Measurements from ENCODE around the gene PPP3R1.
A peak's percentile ranks its signal among the peaks of the same experiment; 100 is the strongest.

PPP3R1 gene, protein sequence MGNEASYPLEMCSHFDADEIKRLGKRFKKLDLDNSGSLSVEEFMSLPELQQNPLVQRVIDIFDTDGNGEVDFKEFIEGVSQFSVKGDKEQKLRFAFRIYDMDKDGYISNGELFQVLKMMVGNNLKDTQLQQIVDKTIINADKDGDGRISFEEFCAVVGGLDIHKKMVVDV

DNA sequence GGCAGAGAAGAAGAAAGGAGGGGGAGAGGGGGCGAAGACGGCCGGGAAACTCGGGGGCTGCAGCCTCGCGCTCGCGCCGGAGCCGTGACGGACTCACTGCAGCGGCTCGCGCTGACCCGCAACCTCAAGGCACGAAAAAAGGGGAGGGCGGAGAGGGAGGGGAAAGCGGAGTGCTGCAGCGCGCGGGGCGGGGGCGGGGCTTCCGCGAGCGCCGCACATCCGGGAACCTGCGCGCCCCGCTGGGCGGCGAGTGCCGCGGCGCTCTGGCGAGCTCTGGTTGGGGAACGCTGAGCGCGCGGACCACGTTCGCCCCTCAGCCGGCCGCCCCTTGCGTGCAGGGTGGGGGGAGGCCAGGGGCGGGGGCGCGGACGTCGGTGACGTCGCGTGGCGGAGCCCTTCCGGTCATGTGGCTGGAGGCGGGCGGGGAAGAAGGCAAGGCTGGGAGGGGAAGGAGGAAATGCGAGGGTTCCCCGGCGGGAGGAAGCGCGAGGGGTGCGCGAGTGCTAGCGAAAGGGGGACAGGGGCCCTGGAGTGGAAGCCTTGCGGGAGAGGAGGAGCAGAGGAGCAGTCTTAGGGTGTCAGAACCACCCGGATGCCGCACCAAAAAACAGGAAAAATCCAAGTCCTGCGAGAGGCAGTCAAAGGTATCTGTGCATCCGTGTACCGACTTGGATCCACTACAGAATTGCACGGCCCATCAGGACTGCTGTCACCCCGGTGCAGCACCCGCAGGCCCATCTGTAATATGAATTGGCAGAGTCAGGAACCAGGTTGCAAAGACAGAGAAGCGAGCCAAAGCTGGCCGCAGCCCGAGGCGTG lies at the start of gene PPP3R1:
TSS of gene PPP3R1 (minus strand) at position 133 of the 819 bp plus-strand sequence. CDS start 405 bp downstream, outside the sequence.
- Histone ChIP-seq H4K20me1 (ENCODE audit: low read depth, low read length) (peaks cover 32% of the 10 kb centered on the region), H3K36me3 (ENCODE audit: low read length) (no peaks in the 10 kb centered on the region), H3K27me3 (ENCODE audit: low read length) (no peaks in the 10 kb centered on the region), H3K4me2 (ENCODE audit: low read depth, low read length, poor library complexity, severe bottlenecking) (peak within 1 kb of the TSS; percentile 98), H2AFZ (ENCODE audit: low read depth, low read length, severe bottlenecking) (peak within 1 kb of the TSS; percentile 61), H3K9me2 (replicated peaks; ENCODE audit: insufficient read depth, low read length) (no peaks in the 10 kb centered on the region), H3K9ac (ENCODE audit: low read length) (peak within 1 kb of the TSS; percentile 92), H3K79me2 (ENCODE audit: insufficient read depth, low read length) (peaks cover 46% of the 10 kb centered on the region), H3F3A (ENCODE audit: insufficient read depth) (peaks cover 5% of the 10 kb centered on the region; the same call in 1 of the 2 replicates), H3K9me3 (ENCODE audit: insufficient read depth, low read length) (no peaks in the 10 kb centered on the region), H3K4me3 (ENCODE audit: insufficient read depth, low read length, poor library complexity, severe bottlenecking) (peak within 1 kb of the TSS; percentile 91), H3K27ac (ENCODE audit: low read depth, low read length) (peak within 1 kb of the TSS; percentile 91)
- TF ChIP-seq EZH2phosphoT487 (conservative IDR thresholded peaks at IDR 0.05; ENCODE audit: low read length), result no peak
- TF ChIP-seq CTCF (IDR thresholded peaks at IDR 0.05; ENCODE audit: insufficient read depth, low read length, poor library complexity, severe bottlenecking), result no peak

GRCh38 chr2:68295516-68295915 lies 43.2 kb upstream of the PPP3R1 start:
- Histone ChIP-seq H3K79me2 (ENCODE audit: insufficient read depth, low read length) (no peaks in the 10 kb centered on the region), H3K9me2 (replicated peaks; ENCODE audit: insufficient read depth, low read length) (no peaks in the 10 kb centered on the region), H3F3A (ENCODE audit: insufficient read depth) (no peaks in the 10 kb centered on the region), H3K9me3 (ENCODE audit: insufficient read depth, low read length) (no peaks in the 10 kb centered on the region), H3K27me3 (ENCODE audit: low read length) (no peaks in the 10 kb centered on the region), H3K4me3 (ENCODE audit: insufficient read depth, low read length, poor library complexity, severe bottlenecking) (no peak overlapping the region), H3K27ac (ENCODE audit: low read depth, low read length) (no peak overlapping the region), H3K36me3 (ENCODE audit: low read length) (no peaks in the 10 kb centered on the region), H3K9ac (ENCODE audit: low read length) (no peak overlapping the region), H4K20me1 (ENCODE audit: low read depth, low read length) (no peaks in the 10 kb centered on the region), H3K4me2 (ENCODE audit: low read depth, low read length, poor library complexity, severe bottlenecking) (no peak overlapping the region), H2AFZ (ENCODE audit: low read depth, low read length, severe bottlenecking) (no peak overlapping the region)
- no peak for TF ChIP-seq EZH2phosphoT487 (conservative IDR thresholded peaks at IDR 0.05; ENCODE audit: low read length)
- TF ChIP-seq CTCF (IDR thresholded peaks at IDR 0.05; ENCODE audit: insufficient read depth, low read length, poor library complexity, severe bottlenecking), result no peak

DNA sequence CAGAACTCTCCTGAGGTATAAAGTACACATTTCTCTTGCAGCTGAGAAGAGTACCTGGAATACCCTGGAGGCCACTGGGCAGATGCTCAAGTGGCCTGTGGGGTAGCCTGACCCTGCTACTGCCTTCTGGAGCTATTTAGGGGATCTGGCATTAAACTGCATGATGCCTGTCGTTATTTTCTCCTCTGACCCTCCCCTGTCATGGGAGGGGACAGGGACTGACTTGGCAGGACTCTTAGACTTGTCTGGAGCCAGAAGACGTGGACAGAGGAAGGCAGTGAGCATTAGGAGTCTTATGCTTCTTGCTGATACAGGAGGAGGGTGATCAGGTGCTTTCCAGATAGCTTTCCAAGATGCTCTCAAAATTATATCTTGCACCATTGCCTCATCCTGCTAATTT lies 42.6 kb upstream of the PPP3R1 start:
- no peak overlapping the region for H3K4me2 ChIP-seq (ENCODE audit: low read depth, low read length, poor library complexity, severe bottlenecking)
- TF ChIP-seq CTCF (IDR thresholded peaks at IDR 0.05; ENCODE audit: insufficient read depth, low read length, poor library complexity, severe bottlenecking), result no peak
- no peak for TF ChIP-seq EZH2phosphoT487 (conservative IDR thresholded peaks at IDR 0.05; ENCODE audit: low read length)

More for the DNA sequence above, 42.6 kb upstream of the PPP3R1 start:
- Histone ChIP-seq H3K27ac (ENCODE audit: low read depth, low read length) (no peak overlapping the region), H3K9me3 (ENCODE audit: insufficient read depth, low read length) (no peaks in the 10 kb centered on the region), H3K4me3 (ENCODE audit: insufficient read depth, low read length, poor library complexity, severe bottlenecking) (no peak overlapping the region), H3K79me2 (ENCODE audit: insufficient read depth, low read length) (no peaks in the 10 kb centered on the region), H3K9me2 (replicated peaks; ENCODE audit: insufficient read depth, low read length) (no peaks in the 10 kb centered on the region), H2AFZ (ENCODE audit: low read depth, low read length, severe bottlenecking) (no peak overlapping the region), H3F3A (ENCODE audit: insufficient read depth) (no peaks in the 10 kb centered on the region), H3K27me3 (ENCODE audit: low read length) (no peaks in the 10 kb centered on the region), H3K9ac (ENCODE audit: low read length) (no peak overlapping the region), H3K36me3 (ENCODE audit: low read length) (no peaks in the 10 kb centered on the region), H4K20me1 (ENCODE audit: low read depth, low read length) (no peaks in the 10 kb centered on the region)

Data from SU-DHL-6 (cell line).